ENCODE measurements around the gene LPAR3. TPM values are rescaled to one million over a fixed set of nuclear protein-coding genes. Genes with fewer than 3 reads are reported as not detected.

The LPAR3 gene
- total RNA-seq, 1 donor from 2014 or later = 16.2 TPM

GRCh38 chr1:84869720-84870119, 23.3 kb downstream of the LPAR3 start:
- intact Hi-C loops (cut with micrococcal nuclease) = no loop called here
- Histone ChIP-seq H3K4me3 (no peak overlapping the region), H3K36me3 (no peaks in the 10 kb centered on the region), H3K4me1 (peaks cover 18% of the 10 kb centered on the region), H3K27me3 (ENCODE audit: low read depth) (no peaks in the 10 kb centered on the region), H3K27ac (replicated peaks) (no peak overlapping the region), H3K9me3 (replicated peaks) (no peaks in the 10 kb centered on the region)
- TF ChIP-seq CTCF (IDR thresholded peaks at IDR 0.05; ENCODE audit: borderline replicate concordance) = no peak
- no peak for DNase-seq

- intact Hi-C loops (cut with micrococcal nuclease) = no loop called here
- Histone ChIP-seq H3K36me3 (no peaks in the 10 kb centered on the region), H3K4me3 (no peak overlapping the region), H3K27ac (replicated peaks) (no peak overlapping the region), H3K9me3 (replicated peaks) (no peaks in the 10 kb centered on the region), H3K27me3 (ENCODE audit: low read depth) (no peaks in the 10 kb centered on the region), H3K4me1 (peaks cover 4% of the 10 kb centered on the region)
- no peak for DNase-seq
- TF ChIP-seq CTCF (IDR thresholded peaks at IDR 0.05; ENCODE audit: borderline replicate concordance) = no peak
These were observed 30.2 kb downstream of the LPAR3 start for GRCh38 chr1:84862810-84863251.

- Histone ChIP-seq H3K27me3 (ENCODE audit: low read depth) (no peaks in the 10 kb centered on the region), H3K36me3 (no peaks in the 10 kb centered on the region), H3K4me1 (peaks cover 4% of the 10 kb centered on the region), H3K27ac (replicated peaks) (no peak overlapping the region), H3K9me3 (replicated peaks) (no peaks in the 10 kb centered on the region), H3K4me3 (no peak overlapping the region)
- no peak for TF ChIP-seq CTCF (IDR thresholded peaks at IDR 0.05; ENCODE audit: borderline replicate concordance)
- no peak for DNase-seq
- intact Hi-C loops (cut with micrococcal nuclease) = no loop called here
These were observed 30.9 kb downstream of the LPAR3 start for GRCh38 chr1:84861988-84862644.

GRCh38 chr1:84861516-84861915, 31.5 kb downstream of the LPAR3 start:
- intact Hi-C loops (cut with micrococcal nuclease) = no loop called here
- Histone ChIP-seq H3K4me3 (no peak overlapping the region), H3K27me3 (ENCODE audit: low read depth) (no peaks in the 10 kb centered on the region), H3K9me3 (replicated peaks) (no peaks in the 10 kb centered on the region), H3K4me1 (peaks cover 4% of the 10 kb centered on the region), H3K27ac (replicated peaks) (no peak overlapping the region), H3K36me3 (no peaks in the 10 kb centered on the region)
- DNase-seq = no peak
- TF ChIP-seq CTCF (IDR thresholded peaks at IDR 0.05; ENCODE audit: borderline replicate concordance) = no peak

GRCh38 chr1:84859866-84860265, 33.1 kb downstream of the LPAR3 start:
- H3K36me3 ChIP-seq = no peaks in the 10 kb centered on the region
- no peaks in the 10 kb centered on the region for H3K27me3 ChIP-seq (ENCODE audit: low read depth)
- no peak overlapping the region for H3K27ac ChIP-seq (replicated peaks)
- H3K4me1 ChIP-seq = peaks cover 21% of the 10 kb centered on the region
- H3K4me3 ChIP-seq = no peak overlapping the region
- no peak for TF ChIP-seq CTCF (IDR thresholded peaks at IDR 0.05; ENCODE audit: borderline replicate concordance)
- no peak for DNase-seq
- H3K9me3 ChIP-seq (replicated peaks) = no peaks in the 10 kb centered on the region
- intact Hi-C loops (cut with micrococcal nuclease) = no loop called here

All from left ventricle myocardium inferior (tissue), 1 donor.